GM19468 (cell line): ENCODE measurements around the gene HLA-DQB2.
"Not testable (repeated sequence)": the region's sequence is repeated elsewhere in the genome, so short reads cannot be mapped to it uniquely, and the experiment has no call there.

Experiments used
- ATAC-seq: cut with Tn5 transposase; IDR thresholded peaks from one replicate; pipeline ENCODE4 v1.9.1; 2021; ENCODE audit warnings: mild to moderate bottlenecking, moderate library complexity, moderate number of reproducible peaks; ENCODE audit not compliant: unreplicated experiment; ENCODE audit errors: extremely low read depth

Gene HLA-DQB2

DNA sequence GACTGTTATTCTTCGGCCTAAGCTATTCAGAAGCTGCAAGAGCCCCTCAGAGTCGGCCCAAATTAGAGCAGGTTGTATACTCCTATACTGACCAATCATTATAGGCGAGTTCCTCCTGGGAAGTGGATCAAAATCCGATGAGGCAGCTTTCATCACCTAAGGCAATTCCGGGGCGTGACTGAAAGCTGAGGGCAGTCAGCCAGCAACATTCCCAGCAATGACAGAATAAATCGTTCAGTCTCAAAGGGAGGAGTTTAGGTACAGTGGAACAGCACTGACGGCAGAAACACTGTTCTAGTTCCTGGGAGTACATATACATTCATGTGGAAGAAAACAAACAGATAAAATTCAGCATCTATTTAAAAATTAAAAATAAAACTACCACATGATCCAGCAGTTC lies 10.8 kb downstream of the HLA-DQB2 start:
- no peak for ATAC-seq

DNA sequence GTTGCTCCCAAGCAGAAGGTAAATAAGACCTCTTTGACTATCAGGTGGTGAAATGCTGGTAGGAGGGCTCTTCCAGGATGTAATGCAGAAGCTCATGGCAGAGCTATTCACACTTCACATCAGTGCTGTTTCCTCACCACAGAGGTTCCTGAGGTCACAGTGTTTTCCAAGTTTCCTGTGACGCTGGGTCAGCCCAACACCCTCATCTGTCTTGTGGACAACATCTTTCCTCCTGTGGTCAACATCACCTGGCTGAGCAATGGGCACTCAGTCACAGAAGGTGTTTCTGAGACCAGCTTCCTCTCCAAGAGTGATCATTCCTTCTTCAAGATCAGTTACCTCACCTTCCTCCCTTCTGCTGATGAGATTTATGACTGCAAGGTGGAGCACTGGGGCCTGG lies 17.7 kb downstream of the HLA-DQB2 start:
- not testable (repeated sequence) for ATAC-seq

DNA sequence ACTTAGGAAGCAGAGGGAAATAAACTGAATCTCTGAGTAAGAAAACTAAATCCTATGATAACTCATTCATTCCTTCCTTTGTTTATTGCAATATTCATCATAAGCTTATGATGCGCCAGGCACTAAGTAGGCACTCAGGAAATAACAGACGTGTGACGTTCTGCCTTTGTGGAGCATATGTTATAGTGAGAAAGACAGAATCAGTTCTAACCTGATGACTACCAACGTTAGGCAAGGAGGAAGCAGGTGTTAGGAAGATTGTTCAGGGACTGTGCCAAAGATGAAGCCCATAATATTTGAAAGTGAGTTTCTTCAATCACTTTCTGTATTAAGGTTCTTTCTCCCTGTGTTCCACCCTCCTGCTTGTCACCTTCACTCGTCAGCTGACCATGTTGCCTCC lies 18.6 kb downstream of the HLA-DQB2 start:
- ATAC-seq: no peak

DNA sequence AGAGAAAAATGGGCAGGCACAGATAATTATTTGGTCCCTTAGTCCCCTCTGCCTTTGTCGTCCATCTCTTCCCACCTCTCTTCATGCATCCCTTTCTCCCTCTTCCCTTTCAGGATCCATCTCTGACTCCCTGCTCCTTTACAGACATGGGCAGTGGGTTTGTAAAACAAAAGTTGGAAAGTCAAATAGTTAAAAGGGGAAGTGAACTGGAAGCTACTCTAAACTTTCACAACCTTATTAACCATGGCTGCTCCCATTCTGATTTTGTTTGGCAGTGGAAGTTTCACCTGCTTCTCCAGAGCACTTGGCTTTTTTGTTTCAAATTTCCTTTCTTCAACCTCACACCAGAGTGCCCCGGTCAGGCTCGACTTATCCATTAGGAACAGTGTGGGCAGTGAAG lies 21.0 kb downstream of the HLA-DQB2 start:
- no peak for ATAC-seq

DNA sequence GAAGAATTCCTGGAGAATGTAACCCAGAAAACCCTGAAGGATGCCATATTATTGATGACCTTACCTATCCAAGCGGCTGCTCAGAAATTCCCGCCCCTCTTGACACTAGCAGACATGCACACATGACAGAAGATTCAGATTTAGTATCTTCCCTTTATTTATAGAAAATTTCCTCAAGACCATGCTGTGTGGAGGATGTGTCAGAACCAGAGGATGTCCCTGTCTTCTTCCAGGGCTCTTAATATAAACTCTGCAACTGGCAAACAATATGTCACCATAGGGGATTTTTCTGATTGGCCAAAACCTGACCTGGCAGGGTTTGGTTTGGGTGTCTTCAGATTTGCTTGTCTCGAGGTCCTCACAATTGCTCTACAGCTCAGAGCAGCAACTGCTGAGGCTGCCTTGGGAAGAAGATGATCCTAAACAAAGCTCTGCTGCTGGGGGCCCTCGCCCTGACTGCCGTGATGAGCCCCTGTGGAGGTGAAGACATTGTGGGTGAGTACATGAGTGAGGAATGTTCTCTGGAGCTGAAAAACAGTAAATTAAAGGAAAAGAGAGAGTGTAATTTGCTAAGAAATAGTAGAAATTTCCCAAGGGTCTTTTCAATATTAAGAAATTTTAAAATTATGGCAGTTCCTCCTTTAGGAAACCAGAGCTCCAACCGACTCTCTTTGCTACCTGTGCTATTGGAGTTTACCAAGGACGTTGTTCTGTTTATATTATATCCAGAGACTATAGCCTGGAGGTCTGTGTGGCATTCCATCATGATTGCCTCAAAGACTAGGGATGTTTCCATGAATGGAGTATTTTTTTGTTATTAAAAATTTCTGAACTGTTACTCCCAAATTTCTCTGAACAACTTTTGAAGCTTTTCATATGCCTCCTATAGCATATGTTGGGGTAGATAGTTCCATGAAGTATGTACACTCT lies 22.0 kb downstream of the HLA-DQB2 start, which contains the start of gene HLA-DQA2:
Gene HLA-DQA2, plus strand, starts transcription at position 361 of the 930 bp plus-strand sequence. Its CDS starts 53 bp downstream, at position 414.
- ATAC-seq: no peak

DNA sequence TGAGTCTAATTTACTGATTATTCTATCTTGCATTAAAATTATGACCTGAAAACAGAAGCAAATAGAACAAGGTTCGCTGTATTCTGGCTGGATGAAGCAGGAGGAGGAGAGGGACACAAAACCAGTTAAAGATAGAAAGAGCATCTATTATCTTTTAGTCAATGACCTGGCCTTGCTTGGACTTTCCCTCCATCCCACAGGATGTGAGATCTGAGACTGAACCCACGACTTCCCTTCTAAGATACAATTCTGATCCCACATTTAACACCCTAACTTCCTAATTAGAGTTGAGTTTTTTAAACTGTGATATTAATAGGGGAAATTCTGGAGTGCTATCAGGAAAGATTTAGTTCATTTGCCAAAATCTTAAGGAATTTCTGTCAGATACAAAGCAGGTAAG lies 25.2 kb downstream of the HLA-DQB2 start:
- no peak for ATAC-seq

DNA sequence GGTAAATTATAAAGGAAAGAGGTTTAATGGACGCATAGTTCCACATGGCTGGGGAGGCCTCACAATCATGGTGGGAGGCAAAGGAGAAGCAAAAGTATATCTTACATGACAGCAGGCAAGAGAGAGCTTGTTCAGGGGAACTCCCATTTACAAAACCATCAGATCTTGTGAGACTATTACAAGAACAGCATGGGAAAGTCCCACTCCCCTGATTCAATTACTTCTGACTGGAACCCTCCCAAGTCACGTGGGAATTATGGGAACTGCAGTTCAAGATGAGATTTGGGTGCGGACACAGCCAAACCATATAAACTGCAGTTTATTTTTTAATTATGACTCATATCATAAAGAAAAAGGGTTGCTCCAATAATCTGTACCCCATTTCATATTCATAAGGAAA lies 44.5 kb downstream of the HLA-DQB2 start:
- no peak for ATAC-seq

DNA sequence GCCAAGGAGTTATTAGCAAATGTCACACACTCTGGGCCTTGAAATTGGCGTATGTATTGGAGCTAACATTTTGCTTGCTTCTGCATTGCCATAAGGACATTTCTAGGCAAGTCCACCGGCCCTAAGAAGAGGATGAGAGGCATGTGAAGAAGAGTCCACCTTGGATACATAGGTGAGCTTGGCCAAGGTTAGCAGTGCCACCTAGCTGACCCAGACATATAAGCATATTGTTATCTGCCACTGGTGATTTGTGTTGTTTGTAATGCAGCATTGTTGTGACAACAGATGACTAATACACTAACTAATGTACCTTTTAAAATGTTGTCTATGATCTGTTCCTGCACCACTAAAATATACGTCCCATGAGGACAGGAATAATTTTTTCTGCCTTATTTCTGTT lies 46.9 kb downstream of the HLA-DQB2 start:
- no peak for ATAC-seq

DNA sequence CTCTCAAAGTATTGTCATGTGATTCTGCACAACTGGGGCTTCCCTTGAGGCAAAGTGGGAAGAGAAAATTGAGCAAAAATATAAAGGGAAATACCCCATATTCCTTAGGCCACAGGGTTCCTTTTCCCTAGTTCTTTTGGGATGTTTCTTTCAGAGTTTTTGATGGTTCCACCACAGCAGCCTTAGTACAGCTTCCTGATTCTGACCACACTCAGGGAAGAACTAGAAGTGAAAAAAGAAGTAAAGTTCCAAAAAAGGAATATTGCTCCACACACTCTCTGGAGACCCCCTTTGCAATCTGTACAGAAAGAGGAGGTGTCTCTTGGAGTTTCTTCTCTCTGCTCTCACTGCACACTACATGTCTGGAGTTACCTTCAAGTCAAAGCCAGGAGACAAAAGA lies 50.1 kb downstream of the HLA-DQB2 start:
- ATAC-seq: no peak

DNA sequence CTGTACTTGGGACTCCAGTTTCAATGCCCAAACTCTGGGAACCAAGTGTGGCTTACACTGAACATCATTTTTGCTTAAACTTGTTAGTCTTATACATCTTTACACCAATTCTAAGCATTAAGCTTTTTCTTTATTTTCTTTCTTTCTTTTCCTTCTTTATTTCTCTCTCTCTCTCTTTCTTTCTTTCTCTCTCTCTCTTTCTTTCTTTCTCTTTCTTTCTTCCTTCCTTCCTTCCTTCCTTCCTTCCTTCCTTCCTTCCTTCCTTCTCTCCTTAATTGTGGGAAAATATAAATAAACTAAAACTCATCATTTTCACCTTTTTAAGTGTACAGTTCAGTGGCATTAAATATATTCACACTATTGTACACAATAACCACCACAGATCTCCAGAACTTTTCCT lies 53.7 kb downstream of the HLA-DQB2 start:
- no peak for ATAC-seq
